H1 (cell line): Measurements from ENCODE around the gene TTYH2. TPM values are rescaled to one million over a fixed set of nuclear protein-coding genes. Genes with fewer than 3 reads are reported as not detected.

ENCODE experiments used
- BACH1 ChIP-seq: IDR thresholded peaks from 2 replicates; pipeline ENCODE4 v1.6.1; 2012; ENCODE audit warnings: low read length, improper control_type of control experiment
- CHD1 ChIP-seq: IDR thresholded peaks from 2 replicates; pipeline ENCODE4 v1.6.1; 2012; ENCODE audit warnings: low read depth, low read length, improper control_type of control experiment
- CHD2 ChIP-seq: IDR thresholded peaks from 2 replicates; pipeline ENCODE4 v1.6.1; 2012; ENCODE audit warnings: low read length, improper control_type of control experiment
- CHD7 ChIP-seq: fragments of 300-600 bp; sonication (generic); IDR thresholded peaks from 2 replicates; pipeline ENCODE4 v1.7.1; 2012; ENCODE audit warnings: low read length, moderate library complexity, mild to moderate bottlenecking, inconsistent platforms; ENCODE audit not compliant: insufficient replicate concordance
- EZH2 ChIP-seq: fragments of 200-600 bp; sonication (generic); IDR thresholded peaks from 2 replicates; pipeline ENCODE4 v1.7.1; 2012; ENCODE audit warnings: low read depth, mild to moderate bottlenecking, moderate library complexity, low read length, inconsistent platforms; ENCODE audit not compliant: severe bottlenecking
- HDAC6 ChIP-seq: IDR thresholded peaks from one replicate; pipeline ENCODE4 v1.7.1; 2012; ENCODE audit warnings: low read depth, mild to moderate bottlenecking, inconsistent platforms, low read length, moderate library complexity
- RBBP5 ChIP-seq: IDR thresholded peaks from 2 replicates; pipeline ENCODE4 v1.7.1; 2012; ENCODE audit warnings: low read depth, mild to moderate bottlenecking, inconsistent platforms, low read length, moderate library complexity, borderline replicate concordance
- RFX5 ChIP-seq: IDR thresholded peaks from 2 replicates; pipeline ENCODE4 v1.6.1; 2011; ENCODE audit warnings: low read depth, low read length, improper control_type of control experiment, borderline replicate concordance
- SAP30 ChIP-seq: fragments of 300-600 bp; sonication (generic); IDR thresholded peaks from 2 replicates; pipeline ENCODE4 v1.7.1; 2012; ENCODE audit warnings: low read length, moderate library complexity, mild to moderate bottlenecking, inconsistent platforms; ENCODE audit not compliant: insufficient read depth, insufficient replicate concordance
- TAF1 ChIP-seq: IDR thresholded peaks from 2 replicates; pipeline ENCODE4 v1.6.1; 2011; ENCODE audit warnings: mild to moderate bottlenecking, low read depth, low read length
- TAF7 ChIP-seq: optimal IDR thresholded peaks from 2 replicates; pipeline ENCODE3; 2011; ENCODE audit warnings: low read depth, mild to moderate bottlenecking, inconsistent platforms, low read length, moderate library complexity, borderline replicate concordance
- polyA plus RNA-seq, 7 experiments: library from polyadenylated mRNA; depleted of rRNA in 3 of 7; stranded (reverse) in 5 of 7; unstranded in 2 of 7; fragments of >200 nt in 5 of 7; fragments of 200-250 nt in 2 of 7; gene quantifications; 1 replicate in 5 of 7; 2 replicates in 1 of 7; 4 replicates in 1 of 7; pipeline versions ENCODE4 v1.2.1 to v1.2.3, GENCODE V29; 2011 to 2013; ENCODE audit warnings: missing spikeins in 2 of 7, mixed read lengths in 2 of 7
- total RNA-seq: library from RNA; stranded (reverse); fragmentation: NEBNext Ultra II Directional; extraction: Animal tissue kit (Norgen Biotek cat#: 25700); gene quantifications from 2 replicates; pipeline ENCODE4 v1.2.1, GENCODE V29; 2021

Gene TTYH2
- total and polyA plus RNA-seq, 2 of the 8 experiments (the other 6 are each of a cell fraction or from before 2014, with no cell fraction given), result 3.2 to 9.2 TPM

GRCh38 chr17:74228306-74228978 lies 15.1 kb downstream of the TTYH2 start (continued):
- no peak for TF ChIP-seq CHD7
- TF ChIP-seq TAF7, result no peak
- TF ChIP-seq TAF1, result no peak
- TF ChIP-seq CHD1, result no peak
- no peak for TF ChIP-seq RFX5
- no peak for TF ChIP-seq EZH2
- TF ChIP-seq SAP30, result no peak
- TF ChIP-seq HDAC6, result no peak
- TF ChIP-seq RBBP5, result no peak
- TF ChIP-seq CHD2, result no peak
- TF ChIP-seq BACH1, result no peak
